Activated CD8-positive, alpha-beta memory T cell treated with anti-CD3 and anti-CD28 coated beads, Interleukin-2, amount 50 U/mL, for 24 hours (primary cell): ENCODE measurements around the gene TCF7L2.

Experiments used
- DNase-seq: peaks from one replicate; pipeline ENCODE4 v3.0.0-alpha.2; 2020; ENCODE audit errors: extremely low read depth

TCF7L2 gene

GRCh38 chr10:113066561-113067312, 116.7 kb downstream of the TCF7L2 start:
- DNase-seq: no peak

DNA sequence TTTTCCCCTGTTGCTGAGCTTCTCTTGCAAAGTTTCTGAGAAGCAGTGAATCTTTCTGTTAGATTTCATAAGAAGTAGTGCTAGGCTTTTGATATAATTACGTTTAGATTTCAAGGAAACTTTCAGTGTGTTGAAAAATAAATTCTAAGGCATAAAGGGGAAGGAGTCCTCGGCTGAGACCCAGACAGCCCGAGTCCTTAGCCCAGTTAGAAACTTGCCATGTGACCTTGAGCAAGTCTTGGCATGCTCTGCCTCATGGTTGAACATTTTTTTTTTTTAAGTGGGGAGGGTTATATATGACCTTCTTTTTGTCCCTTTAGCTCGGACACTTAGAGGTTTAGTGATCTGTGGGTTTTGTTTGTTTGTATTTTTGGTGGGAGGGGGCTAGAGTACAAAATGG, 117.5 kb downstream of the TCF7L2 start:
- no peak for DNase-seq

GRCh38 chr10:113068178-113068890, 118.3 kb downstream of the TCF7L2 start:
- no peak for DNase-seq

DNA sequence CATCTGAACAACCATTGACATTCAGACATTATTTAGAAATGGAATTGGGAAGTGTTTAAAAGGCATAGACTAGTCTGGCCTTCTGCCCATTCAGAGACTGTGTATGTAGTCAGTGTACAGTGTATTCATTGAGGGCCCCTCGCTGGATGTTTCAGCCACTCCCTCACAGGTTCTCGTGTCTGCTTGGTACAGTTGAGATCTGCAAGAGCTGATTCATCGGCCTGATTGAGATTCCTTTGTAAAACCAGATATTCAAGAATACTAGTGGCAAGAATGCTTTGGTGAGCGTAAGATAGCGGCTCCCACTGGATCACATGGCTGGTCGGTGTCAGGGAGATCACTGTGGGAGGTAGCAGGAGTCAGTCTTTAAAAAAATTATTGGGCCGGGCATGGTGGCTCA, 119.5 kb downstream of the TCF7L2 start:
- DNase-seq: no peak

GRCh38 chr10:113071446-113071845, 121.4 kb downstream of the TCF7L2 start:
- no peak for DNase-seq

DNA sequence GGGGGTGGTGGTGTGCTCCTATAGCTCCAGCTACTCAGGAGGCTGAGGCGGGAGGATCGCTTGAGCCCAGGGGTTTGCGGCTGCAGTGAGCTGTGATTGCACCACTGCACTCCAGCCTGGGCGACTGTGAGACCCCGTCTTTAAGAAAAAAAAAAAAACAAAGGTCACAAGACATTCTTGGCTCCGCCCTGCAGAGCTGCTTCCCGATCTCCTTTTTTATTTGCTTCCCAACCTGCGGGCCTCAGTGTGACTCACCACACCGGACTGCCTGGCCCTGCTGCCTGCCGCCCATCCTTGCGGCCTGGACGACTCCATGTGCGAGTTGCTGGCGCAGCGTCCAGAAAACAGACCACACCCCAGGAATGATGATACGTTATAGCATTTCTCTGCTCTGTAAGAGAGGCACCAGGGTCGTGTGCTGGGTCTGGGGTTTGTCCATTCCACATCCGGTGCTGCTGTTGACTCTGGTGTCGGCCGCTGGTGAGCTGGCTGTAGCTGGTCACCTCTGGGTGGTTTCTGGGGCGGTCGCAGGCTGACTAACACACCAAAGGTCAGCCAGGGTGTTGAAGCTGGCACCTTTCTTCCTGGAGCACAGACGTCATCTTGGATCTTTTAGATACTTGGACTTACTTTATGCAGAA, 123.6 kb downstream of the TCF7L2 start:
- no peak for DNase-seq

DNA sequence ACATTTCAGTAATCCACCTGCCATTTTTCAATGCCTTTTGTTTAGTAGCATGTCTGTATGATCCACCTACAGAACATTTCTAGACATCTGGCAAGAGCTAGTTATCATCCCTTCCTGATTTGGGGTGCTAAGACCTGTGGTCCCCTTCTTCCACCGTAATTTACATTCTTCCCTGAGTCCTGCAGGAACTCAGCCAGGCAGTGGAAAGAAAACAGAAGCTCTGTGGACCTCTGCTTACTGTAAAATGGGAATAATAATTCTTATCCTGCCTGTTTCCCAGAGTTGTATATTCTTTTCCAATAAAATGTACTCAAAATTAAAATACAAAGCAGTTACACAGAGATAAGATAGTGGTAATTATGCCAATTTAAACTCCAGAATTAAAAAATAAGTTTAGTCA, 126.9 kb downstream of the TCF7L2 start:
- DNase-seq: no peak

- DNase-seq: no peak
Observed at GRCh38 chr10:113078282-113078907, 128.3 kb downstream of the TCF7L2 start.

DNA sequence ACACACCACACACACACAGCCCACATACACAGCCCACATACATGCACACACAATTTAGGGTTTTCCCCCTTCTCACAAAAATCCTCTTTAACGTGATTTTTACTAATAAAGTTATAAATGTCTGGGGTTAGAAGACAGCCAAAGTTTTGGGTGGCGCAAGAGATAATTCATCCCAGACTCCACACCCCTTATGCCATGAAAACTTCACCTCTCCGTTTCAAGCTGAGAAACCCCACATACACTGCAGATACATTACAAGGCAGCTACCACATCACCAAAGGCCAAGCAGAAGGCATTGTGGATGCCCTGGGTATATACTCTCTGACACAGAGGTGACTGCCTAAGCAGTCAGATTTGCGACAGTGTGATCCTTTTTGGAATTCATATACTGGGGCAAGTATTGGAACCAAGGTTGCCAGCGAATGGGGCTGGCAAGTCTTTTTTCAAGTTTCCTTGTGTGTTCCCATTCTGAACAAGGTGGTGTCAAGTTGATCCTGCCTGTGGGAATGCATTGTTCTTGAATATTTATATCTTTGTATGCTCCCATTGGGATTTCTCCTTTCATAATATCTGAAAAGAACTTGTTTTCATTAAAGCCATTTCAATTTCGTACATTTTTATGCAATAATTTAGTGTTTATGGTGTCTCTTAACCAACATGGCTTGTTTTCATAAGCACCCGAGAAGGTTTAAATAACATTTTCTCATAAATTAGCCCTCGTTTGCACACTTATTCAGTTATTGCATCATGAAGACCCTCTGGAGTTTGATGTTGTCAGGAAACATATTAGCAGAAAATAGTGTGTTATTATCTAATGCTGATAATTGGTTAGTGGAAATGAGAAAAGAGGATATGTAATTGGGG, 130.2 kb downstream of the TCF7L2 start:
- DNase-seq: no peak

GRCh38 chr10:113080925-113081229, 130.8 kb downstream of the TCF7L2 start:
- no peak for DNase-seq

DNA sequence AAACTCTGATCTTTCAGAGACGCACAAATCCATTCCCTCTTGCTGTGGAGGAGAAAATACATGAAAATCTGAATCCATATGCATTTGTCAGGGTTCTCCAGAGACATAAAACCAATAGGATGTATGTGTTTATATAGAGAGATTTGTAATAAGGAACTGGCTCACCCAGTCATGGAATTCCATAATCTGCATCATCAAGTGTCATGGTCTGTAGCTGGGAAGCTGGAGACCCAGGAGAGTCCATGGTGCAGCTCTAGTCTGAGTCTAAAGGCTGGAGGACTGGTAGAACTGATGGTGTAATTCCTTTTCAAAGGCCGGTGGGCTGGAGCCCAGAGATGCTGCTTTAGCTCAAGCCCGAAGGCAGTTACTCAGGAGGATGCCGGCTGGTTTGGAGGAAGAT, 134.0 kb downstream of the TCF7L2 start:
- no peak for DNase-seq

GRCh38 chr10:113085776-113086175, 135.7 kb downstream of the TCF7L2 start:
- DNase-seq: no peak

DNA sequence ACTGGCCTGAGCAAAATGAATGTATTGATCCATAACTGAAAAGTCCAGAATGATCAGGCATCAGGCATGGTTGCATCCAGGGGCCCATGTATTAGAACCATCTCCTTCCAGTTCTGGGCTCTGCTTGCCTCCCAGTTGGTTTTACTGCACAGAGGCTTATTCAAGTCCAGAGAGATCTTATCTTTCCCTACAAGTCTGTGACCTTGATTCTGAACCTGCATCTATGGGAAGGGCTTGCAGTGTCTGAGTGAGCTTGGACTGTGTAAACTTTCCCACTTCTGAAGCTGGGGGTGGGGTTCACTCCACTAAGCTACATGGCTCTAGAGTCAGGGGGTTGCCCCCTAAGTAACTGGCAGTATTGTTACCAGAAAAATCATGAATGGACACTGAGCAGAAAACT, 136.2 kb downstream of the TCF7L2 start:
- DNase-seq: no peak

GRCh38 chr10:113087165-113088029, 137.3 kb downstream of the TCF7L2 start:
- DNase-seq: no peak

- no peak for DNase-seq
Observed at GRCh38 chr10:113088194-113088593, 138.1 kb downstream of the TCF7L2 start.

DNA sequence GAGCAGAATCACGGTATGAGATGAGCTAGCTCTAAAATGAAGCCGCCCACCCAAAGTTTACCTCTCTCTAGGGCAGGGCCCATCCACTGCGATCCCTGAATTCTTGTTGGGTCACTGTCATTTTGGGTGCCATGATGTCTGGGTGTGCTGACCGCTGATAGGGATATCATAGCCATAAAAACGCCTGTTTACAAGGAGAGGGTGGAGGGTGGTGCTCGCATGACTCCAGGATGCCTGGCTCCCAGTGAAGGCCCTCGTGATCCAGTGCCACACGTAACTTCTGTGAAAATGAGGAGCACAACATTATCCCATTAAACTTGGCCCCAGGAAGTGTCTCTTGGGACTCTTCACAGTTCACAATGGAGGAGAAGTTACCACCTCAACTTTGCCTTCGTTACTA, 139.5 kb downstream of the TCF7L2 start:
- DNase-seq: no peak

- no peak for DNase-seq
Observed at GRCh38 chr10:113091920-113092319, 141.9 kb downstream of the TCF7L2 start.

GRCh38 chr10:113093188-113094113, 143.4 kb downstream of the TCF7L2 start:
- DNase-seq: no peak

- DNase-seq: no peak
Observed at GRCh38 chr10:113094114-113094486, 144.1 kb downstream of the TCF7L2 start.
